CD4-positive, alpha-beta memory T cell (primary cell): ENCODE data around the gene ERAP2. TPM values are rescaled to one million over a fixed set of nuclear protein-coding genes. Genes with fewer than 3 reads are reported as not detected.

ENCODE experiments used
- CTCF ChIA-PET: fragments of 350-600 bp; sonication (Branson Sonifier 250); formaldehyde crosslinking; loops from one replicate; lab custom pipeline; 2021; ENCODE audit warnings: inconsistent platforms; ENCODE audit not compliant: partially characterized antibody; lab: Charles Lee
- POLR2A ChIA-PET: fragments of 350-600 bp; sonication (Branson Sonifier 250); formaldehyde crosslinking; loops from one replicate; lab custom pipeline; 2021; ENCODE audit not compliant: partially characterized antibody; lab: Charles Lee
- DNase-seq, 5 donors: peaks; one replicate each; pipeline versions ENCODE4 v3.0.0 to v3.0.0-alpha.2; 2020 to 2022; ENCODE audit warnings: mixed read lengths in 1 of 5
- H3K27ac ChIP-seq: one replicate; pipeline ENCODE4 v1.7.0; 2013; ENCODE audit warnings: low read depth, low read length
- H3K27me3 ChIP-seq: 2 replicates; pipeline ENCODE4 v1.7.0; 2013; ENCODE audit warnings: mild to moderate bottlenecking, low read length, moderate library complexity; ENCODE audit not compliant: insufficient read depth
- H3K36me3 ChIP-seq: 2 replicates; pipeline ENCODE4 v1.7.0; 2013; ENCODE audit warnings: mild to moderate bottlenecking, low read length, moderate library complexity; ENCODE audit not compliant: insufficient read depth
- H3K4me1 ChIP-seq: 2 replicates; pipeline ENCODE4 v1.7.0; 2013; ENCODE audit warnings: mild to moderate bottlenecking, low read length, moderate library complexity; ENCODE audit not compliant: insufficient read depth
- H3K4me3 ChIP-seq, 2 donors: one replicate each; pipeline ENCODE4 v1.7.0; 2013; ENCODE audit warnings: low read length in 2 of 2, mild to moderate bottlenecking in 1 of 2
- H3K9me3 ChIP-seq, 2 donors: one replicate each; pipeline ENCODE4 v1.7.0; 2013; ENCODE audit warnings: low read length in 2 of 2, control low read depth in 1 of 2; ENCODE audit not compliant: control insufficient read depth in 1 of 2
- H3K27ac Mint-ChIP-seq, 7 donors: one replicate each; pipeline ENCODE4 v1.8.0; 2020 to 2021; ENCODE audit warnings: mixed read lengths in 7 of 7, mild to moderate bottlenecking in 6 of 7, inconsistent platforms in 3 of 7, moderate library complexity in 3 of 7
- H3K27me3 Mint-ChIP-seq, 2 donors: one replicate each; pipeline ENCODE4 v1.8.0; 2020 to 2021; ENCODE audit warnings: mixed read lengths in 2 of 2
- H3K36me3 Mint-ChIP-seq, 2 donors: one replicate each; pipeline ENCODE4 v1.8.0; 2020 to 2021; ENCODE audit warnings: mixed read lengths in 2 of 2, inconsistent platforms in 1 of 2, mild to moderate bottlenecking in 1 of 2
- H3K4me1 Mint-ChIP-seq, 4 donors: one replicate each; pipeline ENCODE4 v1.8.0; 2020 to 2021; ENCODE audit warnings: mixed read lengths in 4 of 4, mild to moderate bottlenecking in 1 of 4
- H3K4me3 Mint-ChIP-seq, 8 donors: one replicate each; pipeline ENCODE4 v1.8.0; 2020 to 2021; ENCODE audit warnings: mixed read lengths in 8 of 8, mild to moderate bottlenecking in 7 of 8, moderate library complexity in 6 of 8, inconsistent platforms in 3 of 8
- H3K9me3 Mint-ChIP-seq, 8 donors: one replicate each; pipeline ENCODE4 v1.8.0; 2020 to 2021; ENCODE audit warnings: mixed read lengths in 8 of 8, mild to moderate bottlenecking in 5 of 8, inconsistent platforms in 3 of 8, moderate library complexity in 1 of 8
- intact Hi-C: fragments of 100-400 bp; cut with micrococcal nuclease; formaldehyde crosslinking; loops from one replicate; pipeline ENCODE4 v1.15.1; 2023
- polyA plus RNA-seq, 2 donors: library from polyadenylated mRNA; unstranded; fragments of 300-500 nt; fragmentation: Illumina TruSeq; gene quantifications; one replicate each; pipeline ENCODE4 v1.2.3, GENCODE V29; 2021
- total RNA-seq, 2 experiments: library from RNA; stranded (reverse); gene quantifications; one replicate each; pipeline ENCODE4 v1.2.3, GENCODE V29; 2021

ERAP2 gene
- total and polyA plus RNA-seq, 4 experiments from 2014 or later, result 4.7 to 112 (median 109) TPM

DNA sequence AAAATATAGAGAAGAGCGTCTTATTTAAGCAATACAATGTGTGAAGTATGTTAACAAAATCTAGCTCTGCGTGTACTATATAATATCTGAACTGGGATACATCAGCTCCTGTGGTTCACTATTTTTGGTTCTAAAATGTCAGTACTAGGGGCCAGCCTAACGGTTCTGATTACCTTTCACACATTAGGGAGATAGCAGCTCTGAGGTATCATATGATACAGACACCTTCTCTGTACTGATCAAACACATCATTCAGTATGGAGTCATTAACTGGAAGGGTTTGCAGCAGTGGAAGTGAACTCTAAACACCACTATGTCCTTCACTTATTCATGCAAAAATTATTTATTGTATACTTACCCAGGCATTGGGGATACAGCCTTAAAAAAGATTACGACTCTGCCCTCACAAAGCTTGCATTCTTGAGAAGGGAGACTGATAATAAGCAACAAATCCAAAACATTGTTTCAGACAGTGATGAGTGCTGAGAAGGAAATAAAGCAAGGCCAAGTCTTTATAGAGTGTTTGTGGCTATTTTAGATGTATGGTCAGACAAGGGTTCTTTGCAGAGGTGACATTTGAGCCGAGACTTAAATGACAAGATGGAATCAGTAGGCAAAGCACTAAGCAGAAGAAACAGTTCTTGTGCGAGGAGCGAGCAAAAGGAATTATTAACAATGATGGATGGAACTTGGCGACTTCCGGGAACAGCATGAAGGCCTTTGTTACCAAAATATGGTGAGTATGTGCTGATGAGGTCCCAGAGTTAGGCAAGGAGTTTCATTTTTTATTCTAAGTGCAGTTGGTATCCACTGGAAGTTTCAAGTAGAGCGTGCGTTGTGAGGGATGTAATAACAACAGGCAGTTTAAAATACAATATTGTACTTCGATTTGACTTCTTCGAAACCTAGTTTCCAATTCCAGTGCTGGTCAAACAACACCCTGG lies 57.7 kb downstream of the ERAP2 start:
- Histone ChIP-seq H3K4me1 (peaks cover 65% of the 10 kb centered on the region), H3K4me3 (peak overlapping the region; percentile 36 to 60), H3K36me3 (no peaks in the 10 kb centered on the region), H3K27ac (peak overlapping the region; percentile 83), H3K9me3 (no peaks in the 10 kb centered on the region), H3K27me3 (no peaks in the 10 kb centered on the region)
- no peaks in the 10 kb centered on the region for H3K27me3 Mint-ChIP-seq
- no peak for DNase-seq
- ChIA-PET CTCF (interaction anchor here (0.7 to 3.2 kb wide), 9 partner anchors 9 to 271 kb away, joined by 3 to 19 read pairs (median 4); partner anchors contain the start of gene ERAP2), POLR2A (interaction anchor here (0.7 to 5.1 kb wide), 27 partner anchors 10 to 1995 kb away, joined by 3 to 84 read pairs (median 4); partner anchors contain the start of genes CHD1, ERAP1 and ERAP2)
- H3K9me3 Mint-ChIP-seq, result peaks cover 0 to 4% (median 0%) of the 10 kb centered on the region in 8 donors
- peaks cover 48 to 84% (median 62%) of the 10 kb centered on the region in 4 donors for H3K4me1 Mint-ChIP-seq
- H3K27ac Mint-ChIP-seq, result peak overlapping the region; percentile 93 to 99 (median 97)
- peak overlapping the region; percentile 88 to 99 (median 94) for H3K4me3 Mint-ChIP-seq
- H3K36me3 Mint-ChIP-seq, result peaks cover 1 to 14% of the 10 kb centered on the region in 2 donors
- intact Hi-C loops, result loop anchor here (1.0 to 10.0 kb wide), 7 partner anchors 10 to 1379 kb away; partner anchors contain the start of genes ARSK, CAST and SKIC3

- Histone ChIP-seq H3K4me3 (peak overlapping the region; percentile 60 to 97), H3K9me3 (no peaks in the 10 kb centered on the region), H3K27me3 (no peaks in the 10 kb centered on the region), H3K4me1 (peaks cover 72% of the 10 kb centered on the region), H3K27ac (peak overlapping the region; percentile 83), H3K36me3 (no peaks in the 10 kb centered on the region)
- H3K9me3 Mint-ChIP-seq, result peaks cover 0 to 4% (median 0%) of the 10 kb centered on the region in 8 donors
- peak overlapping the region; percentile 93 to 99 (median 97) for H3K27ac Mint-ChIP-seq
- ChIA-PET POLR2A (interaction anchor here (1.0 to 7.8 kb wide), 15 partner anchors 21 to 272 kb away, joined by 3 to 110 read pairs (median 12); partner anchors contain the start of genes CAST, ERAP1 and ERAP2), CTCF (interaction anchor here (1.1 to 1.5 kb wide), 4 partner anchors 18 to 68 kb away, joined by 3 to 5 read pairs (median 3); no protein-coding TSS in a partner anchor)
- peak; percentile 95 to 98 (median 98) for DNase-seq
- H3K4me1 Mint-ChIP-seq, result peaks cover 43 to 82% (median 61%) of the 10 kb centered on the region in 4 donors
- no peaks in the 10 kb centered on the region for H3K27me3 Mint-ChIP-seq
- peaks cover 0 to 14% of the 10 kb centered on the region in 2 donors for H3K36me3 Mint-ChIP-seq
- intact Hi-C loops, result loop anchor here (1.0 to 10.0 kb wide), 17 partner anchors 11 to 1994 kb away; partner anchors contain the start of genes ARSK, CAST, CHD1 and ERAP2
- H3K4me3 Mint-ChIP-seq, result peak overlapping the region; percentile 88 to 99 (median 94)
Observed at GRCh38 chr5:96934708-96935558, 58.6 kb downstream of the ERAP2 start.

DNA sequence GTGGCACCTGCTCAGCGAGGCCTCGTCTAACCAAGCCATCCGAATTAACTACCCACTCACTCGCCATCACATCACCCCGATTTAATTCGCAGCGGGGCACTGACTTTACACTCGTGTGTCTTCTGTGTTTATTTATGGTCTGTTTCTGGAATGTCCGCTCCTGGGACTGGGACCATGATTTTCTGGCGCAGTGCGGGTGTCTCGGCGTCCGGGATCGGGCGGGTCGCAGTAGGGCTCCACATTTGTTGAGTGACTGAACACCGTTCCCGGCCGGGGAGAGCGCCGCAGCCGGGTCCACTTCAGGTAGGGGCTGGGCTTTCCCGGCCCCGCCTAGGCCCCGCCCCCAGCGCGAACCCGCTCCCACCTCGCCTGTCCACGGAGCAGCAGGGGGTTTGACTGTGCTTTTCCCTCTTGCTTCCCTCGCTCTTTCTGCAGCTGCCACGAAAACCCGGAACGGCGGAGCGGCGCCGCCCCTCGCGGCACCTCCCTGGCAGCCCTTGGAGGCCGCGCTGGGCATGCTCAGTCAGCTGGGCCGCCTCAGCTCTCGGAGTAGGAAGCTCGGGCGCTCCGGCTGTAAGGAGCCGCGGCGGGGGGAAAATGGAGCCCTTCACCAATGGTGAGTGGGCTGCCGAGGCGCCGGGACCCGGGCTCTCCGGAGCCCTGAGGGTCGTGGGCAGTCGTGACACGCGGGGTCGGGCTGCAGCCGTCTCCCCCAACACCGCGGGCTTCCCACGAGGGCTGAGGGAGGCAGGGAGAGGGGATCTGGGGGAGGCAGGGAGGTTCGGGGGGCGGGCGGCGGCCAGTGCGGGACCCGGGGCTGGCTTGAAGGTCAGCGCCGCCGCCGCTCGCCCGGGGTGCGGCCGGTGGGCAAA lies 59.5 kb downstream of the ERAP2 start, which contains the start of gene LNPEP:
Gene LNPEP, plus strand, starts transcription at position 522 of the 872 bp plus-strand sequence. Its CDS starts 76 bp downstream, at position 598.
- Histone ChIP-seq H3K4me1 (peaks cover 72% of the 10 kb centered on the region), H3K9me3 (no peaks in the 10 kb centered on the region), H3K4me3 (peak within 1 kb of the TSS; percentile 60 to 97), H3K36me3 (no peaks in the 10 kb centered on the region), H3K27ac (peak within 1 kb of the TSS; percentile 83), H3K27me3 (no peaks in the 10 kb centered on the region)
- Mint-ChIP-seq H3K4me3 (peak within 1 kb of the TSS; percentile 88 to 99 (median 94)), H3K36me3 (peaks cover 5 to 15% of the 10 kb centered on the region in 2 donors), H3K27me3 (no peaks in the 10 kb centered on the region), H3K4me1 (peaks cover 46 to 82% (median 60%) of the 10 kb centered on the region in 4 donors), H3K27ac (peak within 1 kb of the TSS; percentile 93 to 99 (median 97)), H3K9me3 (peaks cover 0 to 4% (median 0%) of the 10 kb centered on the region in 8 donors)
- DNase-seq, result peak; percentile 93 to 95 (median 94)
- CTCF ChIA-PET, result interaction anchor here (0.7 to 4.8 kb wide), 17 partner anchors 13 to 79 kb away, joined by 3 to 26 read pairs (median 4); partner anchors contain the start of gene ERAP2
- POLR2A ChIA-PET, result interaction anchor here (0.6 to 7.8 kb wide), 45 partner anchors 9 to 1993 kb away, joined by 3 to 110 read pairs (median 6); partner anchors contain the start of genes CAST, CHD1, ERAP1 and ERAP2
- intact Hi-C loops, result loop anchor here (1.0 to 10.0 kb wide), 17 partner anchors 11 to 1994 kb away; partner anchors contain the start of genes ARSK, CAST, CHD1 and ERAP2

DNA sequence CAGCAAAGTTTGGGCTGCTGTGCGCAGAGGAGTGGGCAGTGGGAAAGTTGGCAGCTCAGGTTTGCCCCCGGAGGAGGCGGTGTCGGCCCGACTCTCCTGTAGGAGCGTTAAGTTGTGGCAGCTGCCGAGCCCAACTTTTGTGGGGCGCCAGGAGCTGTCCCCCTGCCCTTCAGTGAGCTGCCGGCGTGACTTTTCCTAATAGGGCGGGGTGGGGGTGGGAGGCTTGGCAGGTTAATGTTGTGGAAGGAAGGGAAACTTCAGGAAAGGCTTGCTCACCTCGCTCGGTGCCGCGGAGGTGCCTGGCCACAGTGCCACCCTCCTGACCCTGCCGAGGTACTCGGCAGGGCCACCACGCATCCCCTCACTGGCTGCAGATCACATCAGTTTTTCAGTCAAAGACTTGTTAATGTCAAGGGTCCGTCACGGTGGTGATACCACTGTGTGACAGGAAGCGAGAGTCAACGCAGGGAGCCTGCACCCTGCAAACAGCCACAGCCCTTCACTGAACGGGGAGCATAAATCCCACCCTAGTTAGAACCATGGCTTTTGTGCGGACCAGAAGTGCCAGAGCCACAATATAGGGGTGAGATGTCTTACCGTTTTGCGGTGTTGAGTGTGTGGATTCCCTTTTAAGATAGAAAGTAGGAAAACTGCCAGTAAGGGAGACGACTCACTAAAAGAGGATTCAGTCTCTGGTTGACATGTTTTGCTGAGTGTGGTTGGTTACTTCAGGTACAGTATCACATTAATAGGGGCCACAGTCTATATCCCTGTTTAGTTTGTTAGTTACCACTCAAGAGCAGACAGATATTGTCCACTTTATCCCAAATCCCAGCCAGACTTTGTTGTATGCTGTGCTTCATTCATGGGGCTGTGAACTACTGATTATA lies 60.4 kb downstream of the ERAP2 start:
- no peaks in the 10 kb centered on the region for H3K27me3 Mint-ChIP-seq
- Histone ChIP-seq H3K27ac (peak overlapping the region; percentile 83), H3K9me3 (no peaks in the 10 kb centered on the region), H3K36me3 (no peaks in the 10 kb centered on the region), H3K27me3 (no peaks in the 10 kb centered on the region), H3K4me3 (peak overlapping the region; percentile 60 to 90), H3K4me1 (peaks cover 72% of the 10 kb centered on the region)
- peak; percentile 34 to 66 (median 39) for DNase-seq
- H3K4me1 Mint-ChIP-seq, result peaks cover 48 to 85% (median 61%) of the 10 kb centered on the region in 4 donors
- peak overlapping the region; percentile 91 to 96 (median 93) for H3K27ac Mint-ChIP-seq
- peaks cover 7 to 20% of the 10 kb centered on the region in 2 donors for H3K36me3 Mint-ChIP-seq
- intact Hi-C loops, result loop anchor here (1.0 to 10.0 kb wide), 4 partner anchors 22 to 1382 kb away; partner anchors contain the start of genes ARSK and SKIC3
- ChIA-PET POLR2A (interaction anchor here (0.6 to 7.8 kb wide), 47 partner anchors 9 to 1993 kb away, joined by 3 to 110 read pairs (median 6); partner anchors contain the start of genes CAST, CHD1, ERAP1 and ERAP2), CTCF (interaction anchor here (0.7 to 4.8 kb wide), 19 partner anchors 12 to 78 kb away, joined by 3 to 26 read pairs (median 4); partner anchors contain the start of gene ERAP2)
- H3K4me3 Mint-ChIP-seq, result peak overlapping the region; percentile 88 to 98 (median 94)
- H3K9me3 Mint-ChIP-seq, result peaks cover 0 to 4% (median 0%) of the 10 kb centered on the region in 8 donors

DNA sequence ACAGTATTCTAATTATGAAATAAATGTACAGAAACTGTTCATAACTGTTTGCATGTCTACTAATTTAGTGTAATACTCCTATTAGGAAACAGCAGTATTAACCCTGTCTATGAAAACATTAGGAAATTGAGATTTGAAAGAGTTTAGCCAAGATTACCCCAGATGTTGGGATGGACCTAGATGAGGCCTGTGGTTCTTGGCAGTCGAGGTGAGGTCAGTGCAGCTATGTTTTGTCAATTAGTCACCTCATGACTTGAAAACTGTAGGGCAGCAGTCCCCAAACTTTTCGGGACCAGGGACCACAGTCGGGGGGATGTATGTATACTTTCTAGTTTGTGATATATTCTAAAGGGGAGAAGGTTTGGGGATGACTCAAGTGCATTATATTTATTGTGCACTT lies 64.3 kb downstream of the ERAP2 start:
- DNase-seq, result no peak
- Mint-ChIP-seq H3K9me3 (peaks cover 0 to 2% (median 0%) of the 10 kb centered on the region in 8 donors), H3K27me3 (no peaks in the 10 kb centered on the region), H3K27ac (peak overlapping the region; percentile 2 to 85 (median 42)), H3K4me3 (peak overlapping the region in 5 of 8 donors; percentile 37 to 59 (median 52)), H3K4me1 (peaks cover 47 to 76% (median 64%) of the 10 kb centered on the region in 4 donors), H3K36me3 (peaks cover 13 to 20% of the 10 kb centered on the region in 2 donors)
- CTCF ChIA-PET, result interaction anchor here (0.7 to 2.0 kb wide), 4 partner anchors 18 to 135 kb away, joined by 3 to 4 read pairs (median 3); no protein-coding TSS in a partner anchor
- POLR2A ChIA-PET, result interaction anchor here (1.0 to 7.8 kb wide), 3 partner anchors 20 to 47 kb away, joined by 3 to 110 read pairs (median 4); no protein-coding TSS in a partner anchor
- Histone ChIP-seq H3K9me3 (no peaks in the 10 kb centered on the region), H3K27ac (no peak overlapping the region), H3K27me3 (no peaks in the 10 kb centered on the region), H3K36me3 (no peaks in the 10 kb centered on the region), H3K4me1 (peaks cover 75% of the 10 kb centered on the region), H3K4me3 (no peak overlapping the region)
- intact Hi-C loops, result no loop called here
